Mesenchymal stem cell (in vitro differentiated cells and primary cell): ENCODE results near the gene SH2D5.

Experiments used
- DNase-seq: peaks from one replicate; pipeline ENCODE4 v3.0.0-alpha.2; 2013
- H2AFZ ChIP-seq: one replicate; pipeline ENCODE4 v1.6.1; 2013; ENCODE audit warnings: low read depth, mild to moderate bottlenecking, control low read depth, inconsistent platforms, low read length, moderate library complexity
- H2AK5ac ChIP-seq: 2 replicates; pipeline ENCODE4 v1.6.1; 2013; ENCODE audit warnings: low read length, moderate library complexity, mild to moderate bottlenecking, inconsistent platforms; ENCODE audit not compliant: severe bottlenecking
- H2BK120ac ChIP-seq: one replicate; pipeline ENCODE4 v1.6.1; 2013; ENCODE audit warnings: low read depth, mild to moderate bottlenecking, inconsistent platforms, low read length, moderate library complexity
- H2BK12ac ChIP-seq, 2 experiments: one replicate each; pipeline ENCODE4 v1.6.1; 2013; ENCODE audit warnings: inconsistent platforms in 2 of 2, low read length in 2 of 2, mild to moderate bottlenecking in 2 of 2, moderate library complexity in 2 of 2, control low read depth in 1 of 2
- H2BK15ac ChIP-seq: one replicate; pipeline ENCODE4 v1.6.1; 2013; ENCODE audit warnings: mild to moderate bottlenecking, low read depth, inconsistent platforms; ENCODE audit not compliant: poor library complexity, severe bottlenecking
- H2BK5ac ChIP-seq: 2 replicates; pipeline ENCODE4 v1.6.1; 2013; ENCODE audit warnings: low read depth, mild to moderate bottlenecking, low read length, control low read depth, inconsistent platforms; ENCODE audit not compliant: poor library complexity, severe bottlenecking
- H3K14ac ChIP-seq, 2 experiments: one replicate each; pipeline ENCODE4 v1.6.1; 2013; ENCODE audit warnings: inconsistent platforms in 2 of 2, low read length in 2 of 2, control low read depth in 1 of 2, mild to moderate bottlenecking in 1 of 2, moderate library complexity in 1 of 2
- H3K18ac ChIP-seq, 2 experiments: one replicate each; pipeline ENCODE4 v1.6.1; 2013; ENCODE audit warnings: inconsistent platforms in 2 of 2, low read length in 2 of 2, control low read depth in 1 of 2, low read depth in 1 of 2, mild to moderate bottlenecking in 1 of 2
- H3K23ac ChIP-seq, 2 experiments: one replicate each; pipeline ENCODE4 v1.6.1; 2013; ENCODE audit warnings: inconsistent platforms in 2 of 2, low read length in 2 of 2, mild to moderate bottlenecking in 2 of 2, moderate library complexity in 2 of 2, control low read depth in 1 of 2
- H3K27ac ChIP-seq: 2 replicates; pipeline ENCODE4 v1.5.1; 2013; ENCODE audit warnings: mild to moderate bottlenecking, moderate library complexity, low read length, control low read depth, inconsistent platforms; ENCODE audit not compliant: poor library complexity, severe bottlenecking
- H3K27me3 ChIP-seq, 2 experiments: 2 replicates each; pipeline versions ENCODE4 v1.6.1 to v1.7.0; 2013; ENCODE audit warnings: low read length in 2 of 2, mild to moderate bottlenecking in 2 of 2, moderate library complexity in 2 of 2, control low read depth in 1 of 2, inconsistent platforms in 1 of 2; ENCODE audit not compliant: control insufficient read depth in 1 of 2, insufficient read depth in 1 of 2
- H3K36me3 ChIP-seq, 2 experiments: 2 replicates each; pipeline versions ENCODE4 v1.6.1 to v1.7.0; 2013; ENCODE audit warnings: low read length in 2 of 2, control low read depth in 1 of 2, inconsistent platforms in 1 of 2, low read depth in 1 of 2, mild to moderate bottlenecking in 1 of 2; ENCODE audit not compliant: insufficient read depth in 2 of 2, control insufficient read depth in 1 of 2
- H3K4ac ChIP-seq, 2 experiments: one replicate each; pipeline ENCODE4 v1.6.1; 2013; ENCODE audit warnings: inconsistent platforms in 2 of 2, low read length in 2 of 2, mild to moderate bottlenecking in 2 of 2, moderate library complexity in 2 of 2, control low read depth in 1 of 2, low read depth in 1 of 2
- H3K4me1 ChIP-seq: 2 replicates; pipeline ENCODE4 v1.6.1; 2013; ENCODE audit warnings: low read depth, low read length, control low read depth; ENCODE audit not compliant: control insufficient read depth, insufficient read depth
- H3K4me2 ChIP-seq: 2 replicates; pipeline ENCODE4 v1.6.1; 2013; ENCODE audit warnings: low read length, mild to moderate bottlenecking, inconsistent platforms; ENCODE audit not compliant: poor library complexity, severe bottlenecking
- H3K4me3 ChIP-seq, 2 experiments: 2 replicates each; pipeline versions ENCODE4 v1.5.1 to v1.7.0; 2013; ENCODE audit warnings: low read length in 2 of 2, mild to moderate bottlenecking in 2 of 2, control low read depth in 1 of 2, low read depth in 1 of 2; ENCODE audit not compliant: insufficient read depth in 1 of 2
- H3K79me1 ChIP-seq: replicated peaks from 2 replicates; pipeline ENCODE4 v1.6.1; 2013; ENCODE audit warnings: mild to moderate bottlenecking, control low read depth, low read length, inconsistent platforms; ENCODE audit not compliant: poor library complexity, severe bottlenecking
- H3K9ac ChIP-seq: 2 replicates; pipeline ENCODE4 v1.7.0; 2013; ENCODE audit warnings: mild to moderate bottlenecking, low read length, moderate library complexity
- H3K9me3 ChIP-seq: 2 replicates; pipeline ENCODE4 v1.7.0; 2013; ENCODE audit warnings: mild to moderate bottlenecking, low read length; ENCODE audit not compliant: control insufficient read depth
- H4K8ac ChIP-seq: one replicate; pipeline ENCODE4 v1.6.1; 2013; ENCODE audit warnings: inconsistent platforms, mild to moderate bottlenecking, low read length, moderate library complexity
- H4K91ac ChIP-seq: one replicate; pipeline ENCODE4 v1.6.1; 2013; ENCODE audit warnings: mild to moderate bottlenecking, low read length, inconsistent platforms
- WGBS: methylation state at CpG from one replicate; pipeline ENCODE4 v1.1.7; 2013; ENCODE audit warnings: mixed read lengths; 5-methylcytosine and 5-hydroxymethylcytosine counted together

SH2D5 gene

DNA sequence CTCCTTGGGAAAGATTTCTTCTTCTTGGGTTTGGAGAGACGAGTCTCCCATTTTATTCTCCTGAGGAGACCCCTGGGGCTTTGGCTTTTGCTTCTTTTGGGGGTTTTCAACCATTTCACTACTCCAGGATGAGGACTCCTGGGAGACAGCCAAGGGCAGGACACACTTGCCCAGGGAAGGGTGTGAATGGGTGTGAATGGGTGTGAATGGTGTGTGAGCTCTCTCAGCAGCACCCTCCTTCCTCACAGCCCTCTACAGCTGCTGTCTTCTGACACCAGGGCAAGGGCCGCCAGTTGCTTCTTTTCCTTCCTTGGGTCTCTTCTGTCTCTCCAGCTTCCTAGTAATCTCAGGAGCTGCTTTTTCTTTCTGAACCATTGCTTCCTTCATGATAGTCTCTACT lies 38.9 kb downstream of the SH2D5 start:
- no peak for DNase-seq
- H2BK15ac ChIP-seq: no peak overlapping the region
- H3K23ac ChIP-seq: no peak overlapping the region
- H2AFZ ChIP-seq: no peak overlapping the region
- H3K4ac ChIP-seq: no peak overlapping the region
- peaks cover 0 to 5% of the 10 kb centered on the region in 2 experiments for H3K36me3 ChIP-seq
- no peak overlapping the region for H4K8ac ChIP-seq
- no peak overlapping the region for H3K14ac ChIP-seq
- 100% methylated on average over 2 of the region's 2 CpGs for WGBS
- H3K27ac ChIP-seq: no peak overlapping the region
- no peak overlapping the region for H3K4me3 ChIP-seq
- H4K91ac ChIP-seq: no peak overlapping the region
- H3K18ac ChIP-seq: no peak overlapping the region
- H2BK120ac ChIP-seq: no peak overlapping the region
- no peaks in the 10 kb centered on the region for H3K9me3 ChIP-seq
- H3K9ac ChIP-seq: no peak overlapping the region
- H2AK5ac ChIP-seq: no peak overlapping the region
- H2BK5ac ChIP-seq: no peak overlapping the region
- peaks cover 0 to 3% of the 10 kb centered on the region in 2 experiments for H3K27me3 ChIP-seq
- no peak overlapping the region for H3K4me2 ChIP-seq
- H3K79me1 ChIP-seq: peaks cover 2% of the 10 kb centered on the region
- H3K4me1 ChIP-seq: peaks cover 22% of the 10 kb centered on the region
- H2BK12ac ChIP-seq: no peak overlapping the region

DNA sequence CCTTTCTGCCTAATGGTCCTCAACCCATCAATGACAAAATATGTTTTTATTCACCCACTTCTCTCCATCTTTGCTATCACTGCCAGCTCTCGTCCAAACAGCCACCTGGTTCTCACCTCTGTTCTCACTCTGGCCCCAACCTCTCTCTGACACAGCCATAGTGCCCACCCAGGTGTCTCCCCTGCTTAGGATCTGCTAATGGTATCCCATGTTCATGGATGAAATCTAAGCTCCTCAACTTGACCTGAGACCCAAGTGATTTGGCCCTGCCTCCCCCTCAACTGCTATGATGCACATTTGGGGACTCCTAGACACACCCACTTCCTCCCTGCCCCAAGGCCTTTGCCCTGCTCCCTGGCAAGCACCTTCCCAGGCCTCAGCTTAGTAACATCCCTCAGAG lies 40.6 kb downstream of the SH2D5 start:
- no peak overlapping the region for H3K4ac ChIP-seq
- no peak overlapping the region for H3K9ac ChIP-seq
- H3K18ac ChIP-seq: no peak overlapping the region
- no peak overlapping the region for H3K23ac ChIP-seq
- WGBS: 81% methylated on average over 1 of the region's 1 CpG
- H2BK15ac ChIP-seq: no peak overlapping the region
- no peak overlapping the region for H2AFZ ChIP-seq
- no peak overlapping the region for H3K27ac ChIP-seq
- H3K79me1 ChIP-seq: no peaks in the 10 kb centered on the region
- H2BK5ac ChIP-seq: no peak overlapping the region
- peaks cover 0 to 5% of the 10 kb centered on the region in 2 experiments for H3K36me3 ChIP-seq
- H3K27me3 ChIP-seq: peaks cover 0 to 3% of the 10 kb centered on the region in 2 experiments
- no peak overlapping the region for H2AK5ac ChIP-seq
- H3K9me3 ChIP-seq: no peaks in the 10 kb centered on the region
- H3K4me2 ChIP-seq: no peak overlapping the region
- H4K8ac ChIP-seq: no peak overlapping the region
- H3K14ac ChIP-seq: no peak overlapping the region
- H3K4me1 ChIP-seq: peaks cover 6% of the 10 kb centered on the region
- H4K91ac ChIP-seq: no peak overlapping the region
- no peak overlapping the region for H3K4me3 ChIP-seq
- H2BK120ac ChIP-seq: no peak overlapping the region
- DNase-seq: no peak
- no peak overlapping the region for H2BK12ac ChIP-seq

DNA sequence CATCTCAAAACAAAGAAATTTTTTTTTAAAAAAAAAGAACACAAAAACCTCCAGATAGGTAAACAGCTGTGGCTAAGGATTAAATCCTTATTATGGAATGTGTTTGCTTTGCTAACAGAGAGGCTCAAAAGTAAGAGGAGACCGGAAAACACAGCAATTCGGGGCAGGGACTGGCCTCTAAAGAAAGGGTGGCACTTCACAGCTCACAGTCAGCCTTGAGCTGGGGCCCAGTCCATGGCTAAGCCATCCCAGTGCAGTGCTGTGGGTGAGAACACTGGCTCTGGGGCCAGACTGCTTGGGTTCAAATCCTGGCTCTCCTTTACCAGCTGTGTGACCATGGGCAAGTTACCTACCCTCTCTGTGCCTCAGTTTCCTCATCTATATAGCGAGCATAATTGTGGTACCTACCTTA lies 42.9 kb downstream of the SH2D5 start:
- Histone ChIP-seq H3K4me3 (no peak overlapping the region), H3K4me1 (peaks cover under 1% of the 10 kb centered on the region), H2AK5ac (no peak overlapping the region), H3K79me1 (no peaks in the 10 kb centered on the region), H3K36me3 (peaks cover 0 to 5% of the 10 kb centered on the region in 2 experiments), H3K9ac (no peak overlapping the region), H2BK12ac (no peak overlapping the region), H3K9me3 (no peaks in the 10 kb centered on the region), H2BK15ac (no peak overlapping the region), H2BK5ac (no peak overlapping the region), H2BK120ac (no peak overlapping the region), H3K14ac (no peak overlapping the region), H3K18ac (no peak overlapping the region), H3K27ac (no peak overlapping the region), H4K91ac (no peak overlapping the region), H2AFZ (no peak overlapping the region), H3K4me2 (no peak overlapping the region), H3K23ac (no peak overlapping the region), H3K27me3 (peaks cover 0 to 3% of the 10 kb centered on the region in 2 experiments), H3K4ac (no peak overlapping the region), H4K8ac (no peak overlapping the region)
- DNase-seq: no peak
- 95% methylated on average over 3 of the region's 3 CpGs for WGBS

DNA sequence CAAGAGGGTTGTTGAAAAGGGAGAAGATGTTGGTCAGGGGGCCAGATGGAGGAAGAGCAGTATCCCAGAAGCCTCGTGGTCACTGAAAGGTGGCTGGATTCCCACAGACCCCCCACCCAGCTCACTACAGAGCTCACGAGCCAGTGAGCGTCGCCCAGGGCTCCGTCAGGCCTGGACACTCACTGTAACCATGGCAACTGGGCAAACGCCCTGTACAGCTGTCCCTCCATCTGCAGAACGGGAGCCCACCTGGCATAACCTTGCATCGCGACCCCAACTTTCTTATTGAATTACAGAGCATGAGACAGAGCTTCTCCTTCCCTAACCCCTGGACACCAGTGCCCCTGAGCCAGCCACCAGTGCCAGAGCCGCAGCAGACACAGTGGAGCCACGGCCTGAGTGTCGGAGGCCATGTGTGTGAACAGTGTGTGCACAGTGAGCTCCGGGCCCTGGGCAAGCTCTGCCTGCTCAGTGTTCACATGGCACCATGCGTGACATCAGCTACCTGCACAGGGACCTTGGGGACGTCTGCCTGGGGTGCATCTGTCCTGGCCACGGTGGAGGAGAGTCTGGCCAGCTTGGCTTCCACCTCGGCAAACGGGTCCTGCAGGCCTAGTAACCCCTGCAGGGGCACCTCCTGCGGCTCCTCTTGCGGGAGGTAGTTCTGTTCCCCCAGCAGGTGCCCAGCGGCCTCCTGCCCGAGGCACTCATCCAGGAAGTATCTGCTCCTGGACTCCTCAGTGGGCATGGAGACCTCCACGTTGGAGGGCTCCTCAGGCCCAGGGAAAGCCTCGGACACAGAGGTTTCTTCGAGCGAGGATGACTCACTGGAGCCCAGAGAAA lies 45.4 kb downstream of the SH2D5 start:
- no peak overlapping the region for H4K8ac ChIP-seq
- DNase-seq: no peak
- no peak overlapping the region for H2AK5ac ChIP-seq
- no peak overlapping the region for H2BK12ac ChIP-seq
- H3K14ac ChIP-seq: no peak overlapping the region
- H3K9ac ChIP-seq: no peak overlapping the region
- H2BK15ac ChIP-seq: no peak overlapping the region
- no peak overlapping the region for H3K4me3 ChIP-seq
- no peak overlapping the region for H4K91ac ChIP-seq
- no peak overlapping the region for H2AFZ ChIP-seq
- H2BK5ac ChIP-seq: no peak overlapping the region
- H3K4me1 ChIP-seq: no peaks in the 10 kb centered on the region
- H3K36me3 ChIP-seq: peaks cover 0 to 10% of the 10 kb centered on the region in 2 experiments
- no peaks in the 10 kb centered on the region for H3K79me1 ChIP-seq
- H3K4ac ChIP-seq: no peak overlapping the region
- H3K27ac ChIP-seq: no peak overlapping the region
- no peaks in the 10 kb centered on the region for H3K9me3 ChIP-seq
- no peak overlapping the region for H2BK120ac ChIP-seq
- WGBS: 91% methylated on average over 26 of the region's 26 CpGs
- H3K23ac ChIP-seq: no peak overlapping the region
- H3K18ac ChIP-seq: no peak overlapping the region
- H3K4me2 ChIP-seq: no peak overlapping the region
- peaks cover 0 to 3% of the 10 kb centered on the region in 2 experiments for H3K27me3 ChIP-seq
